Ovary (tissue), 9 donors: Measurements from ENCODE around the gene WDR26. TPM values are rescaled to one million over a fixed set of nuclear protein-coding genes. Genes with fewer than 3 reads are reported as not detected.

Experiments
- DNase-seq, 5 donors: peaks; one replicate each; pipeline ENCODE4 v3.0.0-alpha.2; 2019 to 2020
- H3K27ac ChIP-seq, 2 donors: fragments of 200-600 bp; one replicate each; pipeline versions ENCODE4 v1.5.1 to v1.8.0; 2019 to 2022
- H3K27me3 ChIP-seq: fragments of 200-600 bp; one replicate; pipeline ENCODE4 v1.8.0; 2022
- H3K36me3 ChIP-seq: fragments of 200-600 bp; sonication (generic); one replicate; pipeline ENCODE4 v1.5.1; 2019
- H3K4me1 ChIP-seq: one replicate; pipeline ENCODE4 v1.8.1; 2013; ENCODE audit warnings: mild to moderate bottlenecking, moderate library complexity; ENCODE audit not compliant: insufficient read depth
- H3K4me3 ChIP-seq: fragments of 200-600 bp; sonication (generic); one replicate; pipeline ENCODE4 v1.5.1; 2017
- H3K9me3 ChIP-seq, 2 donors: fragments of 200-600 bp in 1 of 2; sonication (generic) in 1 of 2; one replicate each; pipeline versions ENCODE4 v1.5.1 to v1.8.1; 2013 to 2019; ENCODE audit warnings: mild to moderate bottlenecking in 1 of 2, moderate library complexity in 1 of 2
- CTCF ChIP-seq, 3 donors: fragments of 450-650 bp in 2 of 3; fragments of 200-600 bp in 1 of 3; IDR thresholded peaks; one replicate each; pipeline versions ENCODE4 v1.5.1 to v1.8.0; 2016 to 2022; ENCODE audit warnings: antibody characterized with exemption in 3 of 3, mild to moderate bottlenecking in 1 of 3
- EP300 ChIP-seq: sonication (generic); formaldehyde crosslinking; IDR thresholded peaks from one replicate; pipeline ENCODE4 v1.6.1; 2017; ENCODE audit warnings: antibody characterized with exemption
- POLR2A ChIP-seq: fragments of 450-650 bp; IDR thresholded peaks from one replicate; pipeline ENCODE4 v1.6.1; 2017; ENCODE audit warnings: antibody characterized with exemption, mild to moderate bottlenecking, moderate library complexity
- WGBS, 3 donors: extraction: QIAGEN DNeasy Blood & Tissue Kit in 1 of 3; methylation state at CpG; one replicate each; pipeline versions ENCODE4 v1.1.5 to v1.1.7; 2013 to 2017; 5-methylcytosine and 5-hydroxymethylcytosine counted together
- intact Hi-C, 4 donors: fragments of 100-400 bp; cut with DNase I; formaldehyde crosslinking; loops; one replicate each; pipeline versions ENCODE4 v1.11.0 to v1.15.1; 2022 to 2023
- polyA plus RNA-seq, 2 donors: library from polyadenylated mRNA; stranded (reverse); fragments of 200-250 nt in 1 of 2; fragments of 350-450 nt in 1 of 2; fragmentation: Illumina TruSeq in 1 of 2; extraction: RNeasy Lipid Tissue Mini Kit (QIAGEN cat#74804) in 1 of 2; gene quantifications; one replicate each; pipeline ENCODE4 v1.2.3, GENCODE V29; 2013 to 2014
- total RNA-seq, 7 donors: library from RNA; depleted of rRNA in 2 of 7; stranded (reverse); fragments of >200 nt in 2 of 7; fragmentation: NEBNext Ultra II Directional in 3 of 7; extraction: Animal tissue kit (Norgen Biotek cat#: 25700) in 3 of 7; gene quantifications; one replicate each; pipeline versions ENCODE4 v1.1.0 to v1.2.4, GENCODE V29; 2016 to 2023
- donor health status: DM: no; HTN: no; CAD: no; lungs with moderate emphysema.
- donor health status: DM: no; HTN: no; CAD: no.
- donor health status: Bipolar disorder and iron deficiency.
- donor health status: DM: yes; HTN: yes; CAD: no.
- donor health status: DM: no; HTN: no; CAD: no.
- donor health status: DM: yes; HTN: yes; CAD: no.

WDR26 gene
- total and polyA plus RNA-seq, 9 donors, result 28.5 to 66.5 (median 56.5) TPM

- no peak for TF ChIP-seq POLR2A
- no peak for TF ChIP-seq EP300
- TF ChIP-seq CTCF (IDR thresholded peaks at IDR 0.05), result no peak
- Histone ChIP-seq H3K4me1 (peaks cover 13% of the 10 kb centered on the region), H3K36me3 (no peaks in the 10 kb centered on the region), H3K27ac (peak overlapping the region in 1 of 2 donors; percentile 23), H3K27me3 (no peaks in the 10 kb centered on the region), H3K9me3 (no peaks in the 10 kb centered on the region), H3K4me3 (no peak overlapping the region)
- no peak for DNase-seq
- intact Hi-C loops, result loop anchor here in 2 of 4 donors (10.0 kb wide), 2 partner anchors 123 to 343 kb away; partner anchors contain the start of genes FBXO28 (in 1 of the 2) and NVL (in 1 of the 2)
- WGBS, 3 donors, result 78 to 93% (median 79%) methylated on average over 1 of the region's 1 CpG
Measured at GRCh38 chr1:224457782-224458144, 23.2 kb upstream of the WDR26 start.

- peaks cover 13% of the 10 kb centered on the region for H3K4me1 ChIP-seq
- H3K27me3 ChIP-seq, result no peaks in the 10 kb centered on the region
- H3K27ac ChIP-seq, result peak overlapping the region in 1 of 2 donors; percentile 18
- 68 to 75% (median 75%) methylated on average over 7 of the region's 7 CpGs for WGBS, 3 donors
- no peaks in the 10 kb centered on the region for H3K36me3 ChIP-seq
- DNase-seq, result no peak
- no peak overlapping the region for H3K4me3 ChIP-seq
- intact Hi-C loops, result loop anchor here in 2 of 4 donors (10.0 kb wide), 2 partner anchors 122 to 342 kb away; partner anchors contain the start of genes FBXO28 (in 1 of the 2) and NVL (in 1 of the 2)
- no peaks in the 10 kb centered on the region for H3K9me3 ChIP-seq
- TF ChIP-seq CTCF (IDR thresholded peaks at IDR 0.05), result no peak
- no peak for TF ChIP-seq EP300
- TF ChIP-seq POLR2A, result no peak
Measured at GRCh38 chr1:224456637-224456953, 22.0 kb upstream of the WDR26 start.

- Histone ChIP-seq H3K27ac (no peak overlapping the region), H3K9me3 (no peaks in the 10 kb centered on the region), H3K36me3 (no peaks in the 10 kb centered on the region), H3K4me3 (no peak overlapping the region), H3K4me1 (peaks cover 9% of the 10 kb centered on the region), H3K27me3 (no peaks in the 10 kb centered on the region)
- TF ChIP-seq EP300 (no peak), POLR2A (no peak), CTCF (IDR thresholded peaks at IDR 0.05) (no peak)
- 82 to 83% (median 82%) methylated on average over 8 of the region's 8 CpGs for WGBS, 3 donors
- no peak for DNase-seq
- intact Hi-C loops, result loop anchor here in 2 of 4 donors (10.0 kb wide), 2 partner anchors 120 to 340 kb away; partner anchors contain the start of genes FBXO28 (in 1 of the 2) and NVL (in 1 of the 2)
Measured at GRCh38 chr1:224454402-224455055, 19.9 kb upstream of the WDR26 start.

GRCh38 chr1:224450561-224451350, 16.2 kb upstream of the WDR26 start:
- DNase-seq, result no peak
- WGBS, 3 donors, result 87 to 96% (median 95%) methylated on average over 7 of the region's 7 CpGs
- no peaks in the 10 kb centered on the region for H3K36me3 ChIP-seq
- no peaks in the 10 kb centered on the region for H3K27me3 ChIP-seq
- intact Hi-C loops, result loop anchor here in 2 of 4 donors (10.0 kb wide), 2 partner anchors 116 to 336 kb away; partner anchors contain the start of genes FBXO28 (in 1 of the 2) and NVL (in 1 of the 2)
- H3K9me3 ChIP-seq, result no peaks in the 10 kb centered on the region
- H3K4me1 ChIP-seq, result no peaks in the 10 kb centered on the region
- no peak for TF ChIP-seq POLR2A
- TF ChIP-seq CTCF (IDR thresholded peaks at IDR 0.05), result no peak
- no peak for TF ChIP-seq EP300
- no peak overlapping the region for H3K4me3 ChIP-seq
- no peak overlapping the region for H3K27ac ChIP-seq
